H4 (cell line): ENCODE results near the gene CFAP107. TPM values are rescaled to one million over a fixed set of nuclear protein-coding genes. Genes with fewer than 3 reads are reported as not detected.
"Not testable (repeated sequence)": the region's sequence is repeated elsewhere in the genome, so short reads cannot be mapped to it uniquely, and the experiment has no call there.

Source experiments
- DNase-seq: peaks from one replicate; pipeline ENCODE4 v3.0.0-alpha.2; 2015; ENCODE audit warnings: low spot score
- total RNA-seq: library from RNA; depleted of rRNA; stranded (reverse); fragments of >200 nt; shearing (Covaris generic); gene quantifications from 2 replicates; pipeline ENCODE4 v1.2.3, GENCODE V29; 2014; rRNA removed

CFAP107 gene, protein sequence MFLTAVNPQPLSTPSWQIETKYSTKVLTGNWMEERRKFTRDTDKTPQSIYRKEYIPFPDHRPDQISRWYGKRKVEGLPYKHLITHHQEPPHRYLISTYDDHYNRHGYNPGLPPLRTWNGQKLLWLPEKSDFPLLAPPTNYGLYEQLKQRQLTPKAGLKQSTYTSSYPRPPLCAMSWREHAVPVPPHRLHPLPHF
- not detected in 2 replicates for total RNA-seq

DNA sequence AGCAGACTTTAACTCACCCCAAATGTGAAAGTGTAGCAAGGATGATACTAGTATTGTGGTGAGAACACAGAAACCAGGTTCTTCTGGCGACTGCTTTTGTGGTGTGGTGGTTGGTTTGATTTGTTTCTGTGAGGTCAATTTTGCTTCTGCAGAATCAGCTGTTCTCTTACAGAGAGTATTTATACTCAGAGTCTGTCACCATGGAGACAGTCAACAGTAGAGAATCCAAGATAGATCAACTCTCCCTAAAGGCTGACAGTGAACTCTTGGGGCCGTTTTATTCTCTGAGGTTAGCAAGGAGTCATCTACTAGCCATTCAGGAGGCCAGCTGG is at the start of gene CFAP107:
Gene CFAP107, plus strand, starts transcription at position 209 of the 332 bp plus-strand sequence. CDS start 231 bp downstream, outside the sequence.
- no peak for DNase-seq

DNA sequence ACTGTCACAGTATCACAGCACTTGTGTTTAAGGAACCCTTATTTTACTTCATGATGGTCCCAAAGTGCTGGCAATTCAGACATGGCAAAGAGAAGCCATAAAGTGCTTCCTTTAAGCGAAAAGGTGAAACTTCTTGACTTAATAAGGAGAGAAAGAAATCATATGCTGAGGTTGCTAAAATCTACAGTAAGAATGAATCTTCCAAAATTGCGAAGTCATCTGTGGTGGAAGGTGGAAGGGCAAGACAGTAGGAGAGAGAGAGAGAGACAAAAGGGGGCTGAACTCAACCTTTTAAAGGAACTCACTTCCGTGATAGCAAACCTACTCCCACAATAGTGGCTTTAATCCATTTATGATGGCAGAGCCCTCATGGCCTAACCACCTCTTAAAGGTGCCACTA is 49.3 kb upstream of the CFAP107 start:
- no peak for DNase-seq

DNA sequence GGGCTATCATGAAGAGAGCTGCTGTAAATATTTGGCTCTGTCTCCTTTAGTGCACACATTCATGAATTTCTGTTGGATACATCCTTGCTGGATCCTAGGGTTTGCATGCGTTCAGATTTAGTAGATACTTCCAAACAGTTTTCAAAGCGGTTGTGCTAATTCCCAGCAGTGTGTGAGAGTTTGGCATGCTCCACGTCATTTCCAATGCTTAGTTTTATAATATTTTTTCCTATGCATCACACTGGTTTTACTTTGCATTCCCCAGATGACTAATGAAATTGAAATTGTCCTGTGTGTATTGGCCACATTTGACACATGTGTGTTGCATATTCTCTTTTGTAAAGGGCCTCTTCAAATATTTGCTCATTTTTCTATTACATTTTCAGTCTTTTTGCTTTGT is 48.6 kb upstream of the CFAP107 start:
- DNase-seq, result no peak

DNA sequence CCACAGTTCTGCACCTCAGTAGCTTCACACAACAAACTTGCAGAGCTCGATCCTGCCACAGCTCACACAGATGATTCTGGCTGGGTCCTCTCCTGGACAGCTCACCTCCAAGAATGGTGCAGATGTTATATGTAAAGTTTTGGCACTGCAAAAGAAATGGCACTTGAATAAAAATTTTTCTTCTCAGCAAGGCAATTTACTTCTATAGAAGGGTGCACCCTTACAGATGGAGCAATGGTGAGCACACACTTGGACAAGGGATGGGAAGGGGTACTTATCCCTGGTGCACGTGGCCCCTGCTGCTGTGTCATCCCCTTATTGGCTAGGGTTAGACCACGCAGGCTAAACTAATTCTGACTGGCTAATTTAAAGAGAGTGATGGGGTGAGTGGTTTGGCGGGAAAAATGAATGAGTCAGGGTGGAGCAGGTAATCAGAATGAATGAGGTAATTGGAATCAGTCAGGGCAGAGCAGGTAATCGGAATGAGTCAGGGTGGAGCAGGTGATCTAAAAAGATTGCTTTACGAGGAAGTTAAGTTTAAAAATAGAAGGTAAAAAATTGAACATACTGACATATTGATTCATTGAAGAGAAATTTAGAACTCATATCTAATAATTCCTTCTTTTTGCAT is 42.1 kb upstream of the CFAP107 start:
- no peak for DNase-seq

DNA sequence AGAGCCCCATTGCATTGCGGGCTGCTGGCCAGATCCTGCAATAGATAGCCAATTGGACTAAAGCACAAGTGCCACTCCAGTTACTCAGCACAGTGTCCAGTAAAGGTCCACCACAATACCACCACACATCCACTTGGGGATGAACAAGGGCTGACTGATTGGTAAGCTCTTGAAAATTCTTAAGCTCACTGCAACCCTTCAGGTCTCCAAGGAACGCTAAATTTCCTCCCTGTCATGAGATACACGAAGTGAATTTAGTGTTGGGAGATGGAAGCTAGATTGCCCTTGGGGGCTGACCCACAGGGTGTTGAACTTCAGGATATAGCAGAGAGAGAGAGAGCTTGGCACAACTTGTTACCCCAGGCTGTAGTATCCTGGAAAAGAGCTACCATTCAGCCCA is 39.9 kb upstream of the CFAP107 start:
- DNase-seq, result no peak

DNA sequence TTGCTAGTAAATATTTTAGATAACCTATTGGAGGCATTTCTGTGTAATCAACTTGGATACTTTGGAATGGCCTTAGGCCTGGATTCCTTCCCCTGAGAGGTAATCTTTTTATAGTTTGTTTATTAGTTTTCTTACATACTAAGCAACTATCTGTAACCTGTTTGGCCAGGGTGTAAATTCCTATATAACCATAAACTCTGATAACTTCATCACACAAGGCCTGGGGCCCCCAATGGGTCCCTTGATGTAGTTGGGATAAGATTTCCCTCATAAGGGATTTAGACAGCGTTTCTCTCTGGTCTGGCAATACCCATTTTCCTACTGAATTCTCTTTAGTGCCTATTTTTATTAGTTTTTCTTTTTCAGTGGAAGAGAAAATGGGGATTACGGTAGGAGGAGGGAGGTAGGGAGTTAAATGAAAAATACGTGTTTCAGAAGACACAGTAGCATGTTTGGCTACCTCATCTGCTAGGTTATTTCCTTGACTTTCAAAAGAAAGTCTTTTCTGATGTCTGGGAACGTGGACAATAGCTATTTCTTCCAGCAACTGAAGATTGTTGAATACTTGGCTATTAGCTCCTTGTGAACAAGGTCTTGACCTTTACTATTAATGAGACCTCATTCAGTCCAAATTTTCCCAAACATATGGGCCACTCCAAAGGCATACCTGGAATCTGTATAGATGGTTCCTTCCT is 37.5 kb upstream of the CFAP107 start:
- no peak for DNase-seq

DNA sequence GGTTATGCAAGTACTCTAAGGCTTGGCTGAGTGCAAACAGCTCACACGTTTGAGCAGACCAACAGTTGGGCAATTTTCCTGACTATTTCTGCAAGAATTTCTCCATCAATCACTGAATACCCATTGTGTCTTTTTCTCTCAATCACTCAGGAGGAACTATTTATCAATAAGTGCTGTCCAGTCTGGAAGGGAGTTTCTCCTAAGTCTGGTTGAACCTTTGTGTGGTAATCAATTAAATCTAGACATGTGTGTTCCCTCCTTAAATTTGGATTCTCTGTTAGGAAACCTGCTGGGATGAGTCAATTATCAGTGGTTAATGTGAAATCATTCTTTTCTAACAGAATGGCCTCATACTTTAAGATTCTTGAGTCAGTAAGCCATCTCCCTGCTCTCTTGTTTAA is 36.9 kb upstream of the CFAP107 start:
- no peak for DNase-seq

DNA sequence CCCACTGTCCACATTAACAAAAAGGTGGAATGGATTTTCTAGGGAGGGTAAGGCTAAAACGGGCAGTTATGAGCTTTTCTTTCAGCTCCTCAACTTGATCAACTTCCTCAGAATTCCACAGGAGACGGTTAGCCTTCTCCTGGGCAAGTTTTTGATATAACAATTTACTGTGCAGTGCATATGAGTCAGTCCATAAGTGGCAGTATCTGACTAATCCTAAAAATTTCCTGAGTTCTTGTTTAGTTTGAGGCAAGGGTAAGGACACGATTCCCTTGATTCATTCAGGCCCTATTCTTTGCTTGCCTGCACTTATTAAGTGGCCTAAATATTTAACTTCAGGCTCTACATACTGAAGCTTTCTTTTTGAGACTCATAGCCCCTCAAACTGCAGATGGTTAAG is 36.3 kb upstream of the CFAP107 start:
- no peak for DNase-seq

DNA sequence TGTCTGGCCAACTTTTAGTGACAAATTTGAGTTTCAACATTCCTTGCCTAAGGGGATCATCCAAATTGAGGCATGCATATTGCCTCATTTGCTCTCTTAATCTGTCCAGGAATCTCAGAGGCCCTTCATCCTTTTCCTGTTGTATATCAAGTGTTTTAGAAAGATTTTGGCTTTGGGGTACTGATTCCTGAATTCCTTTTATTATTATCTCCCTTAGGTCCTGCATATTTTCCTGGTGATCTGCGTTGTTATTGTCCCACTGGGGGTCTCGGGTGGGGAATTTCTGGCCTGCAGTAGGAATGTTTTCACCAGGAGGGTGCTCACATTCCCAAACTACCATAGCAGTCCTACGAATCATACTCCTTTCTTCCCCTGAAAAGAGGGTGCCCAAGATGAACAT is 34.5 kb upstream of the CFAP107 start:
- no peak for DNase-seq

DNA sequence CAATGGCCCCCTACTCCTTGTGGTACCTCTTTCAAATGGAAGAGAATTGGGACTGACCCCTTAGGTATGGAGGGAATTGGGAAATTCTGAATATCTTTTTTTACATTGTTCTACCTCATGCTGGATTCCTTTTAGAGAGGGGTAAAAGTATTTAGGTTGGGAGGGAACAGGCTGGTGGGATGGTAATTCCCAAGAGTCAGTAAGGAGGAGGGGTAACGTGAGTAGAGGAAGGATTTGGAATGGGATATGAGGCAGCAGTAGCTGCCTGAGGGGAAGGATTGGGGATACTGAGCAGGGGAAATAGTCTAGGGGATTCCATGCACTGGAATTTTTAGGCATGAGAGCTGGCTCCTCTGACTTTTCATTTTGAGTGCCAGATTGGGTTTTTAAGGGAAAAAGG is 33.9 kb upstream of the CFAP107 start:
- no peak for DNase-seq

DNA sequence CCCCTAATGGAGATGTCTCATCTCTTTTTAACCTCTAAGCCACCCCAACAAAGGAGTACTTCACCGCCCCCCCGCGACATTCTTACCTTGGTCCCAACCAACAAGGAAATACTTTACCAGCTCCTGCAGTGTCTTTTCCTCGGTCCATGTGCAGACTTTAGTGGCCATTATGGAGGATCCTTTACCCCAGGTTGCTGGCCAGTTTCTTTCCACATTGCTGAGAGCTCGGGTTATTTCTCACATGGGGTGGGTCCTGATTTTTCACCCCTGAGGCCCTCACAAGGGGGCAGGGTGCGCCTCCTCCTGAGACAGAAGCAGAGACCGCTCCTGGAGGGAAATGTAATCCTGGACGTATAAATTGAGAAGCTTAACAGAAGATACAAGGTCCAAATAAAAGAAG is 33.1 kb upstream of the CFAP107 start:
- no peak for DNase-seq

DNA sequence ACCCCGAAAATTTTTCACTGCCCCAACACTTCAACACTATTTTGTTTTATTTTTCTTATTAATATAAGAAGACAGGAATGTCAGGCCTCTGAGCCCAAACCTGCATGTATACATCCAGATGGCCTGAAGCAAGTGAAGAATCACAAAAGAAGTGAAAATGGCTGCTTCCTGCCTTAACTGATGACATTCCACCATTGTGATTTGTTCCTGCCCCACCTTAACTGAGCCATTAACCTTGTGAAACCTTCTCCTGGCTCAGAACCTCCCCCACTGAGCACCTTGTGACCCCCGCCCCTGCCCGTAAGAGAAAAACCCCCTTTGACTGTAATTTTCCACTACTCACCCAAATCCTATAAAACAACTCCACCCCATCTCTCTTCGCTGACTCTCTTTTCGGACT is 32.3 kb upstream of the CFAP107 start:
- not testable (repeated sequence) for DNase-seq

DNA sequence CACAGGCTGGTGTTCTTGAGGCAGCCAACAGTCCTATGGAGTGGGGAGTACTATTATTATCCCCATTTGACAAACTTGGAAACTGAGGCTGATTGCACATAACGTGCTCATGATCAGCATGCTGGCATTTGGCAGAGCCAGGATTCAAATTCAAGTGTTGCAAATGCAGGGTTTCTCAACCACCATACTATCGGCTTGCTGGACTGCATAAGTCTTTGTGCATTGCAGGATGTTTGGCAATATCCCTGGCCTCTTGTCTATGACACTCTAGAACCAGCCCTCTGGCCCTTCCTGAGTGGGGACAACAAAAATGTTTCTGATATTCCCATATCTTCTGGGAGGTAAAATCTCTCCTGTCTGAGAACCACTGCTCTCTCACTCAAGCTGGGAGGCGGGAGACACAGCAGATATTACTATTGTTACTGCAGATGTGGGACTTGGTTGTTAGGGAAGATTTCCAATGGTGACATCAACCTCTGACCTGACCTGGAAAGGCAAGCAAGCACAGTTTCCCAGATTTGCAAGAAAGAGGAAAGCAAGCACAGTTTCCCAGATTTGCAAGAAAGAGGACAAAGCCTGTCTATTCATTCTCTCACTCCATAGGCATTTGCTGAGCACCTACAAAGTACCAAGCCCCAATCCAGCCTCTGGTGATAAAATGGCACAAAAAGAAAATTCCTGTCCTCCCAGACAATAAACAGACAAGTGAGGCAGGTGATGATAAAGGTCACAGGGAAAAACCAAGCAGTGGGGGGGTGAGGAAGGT is 31.1 kb upstream of the CFAP107 start:
- no peak for DNase-seq

DNA sequence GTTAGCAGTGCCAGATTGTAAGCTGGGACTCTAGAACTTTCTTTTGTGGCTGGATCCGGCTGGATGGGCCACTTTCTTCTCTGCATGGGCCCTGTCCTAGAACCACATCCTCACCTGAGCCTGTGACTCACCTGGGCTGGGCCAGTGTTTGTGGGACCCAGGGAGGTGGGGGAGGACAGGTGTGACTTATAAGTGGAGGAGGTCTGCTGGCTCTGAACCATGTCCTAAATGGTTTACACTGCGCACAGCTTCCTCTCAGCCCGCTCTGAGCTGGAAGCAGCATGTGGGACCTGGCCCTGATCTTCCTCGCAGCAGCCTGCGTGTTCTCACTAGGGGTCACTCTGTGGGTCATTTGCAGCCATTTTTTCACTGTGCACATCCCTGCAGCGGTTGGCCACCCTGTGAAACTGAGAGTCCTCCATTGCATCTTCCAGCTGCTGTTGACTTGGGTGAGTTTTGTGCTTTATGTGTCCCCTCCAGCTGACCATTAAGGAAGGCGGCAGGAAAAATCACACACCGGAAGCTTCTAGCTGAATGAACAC is 30.0 kb upstream of the CFAP107 start, which contains the start of gene AADACL3:
Gene AADACL3, plus strand, starts transcription at position 215 of the 542 bp plus-strand sequence. Its CDS starts 67 bp downstream, at position 282.
- DNase-seq, result no peak

DNA sequence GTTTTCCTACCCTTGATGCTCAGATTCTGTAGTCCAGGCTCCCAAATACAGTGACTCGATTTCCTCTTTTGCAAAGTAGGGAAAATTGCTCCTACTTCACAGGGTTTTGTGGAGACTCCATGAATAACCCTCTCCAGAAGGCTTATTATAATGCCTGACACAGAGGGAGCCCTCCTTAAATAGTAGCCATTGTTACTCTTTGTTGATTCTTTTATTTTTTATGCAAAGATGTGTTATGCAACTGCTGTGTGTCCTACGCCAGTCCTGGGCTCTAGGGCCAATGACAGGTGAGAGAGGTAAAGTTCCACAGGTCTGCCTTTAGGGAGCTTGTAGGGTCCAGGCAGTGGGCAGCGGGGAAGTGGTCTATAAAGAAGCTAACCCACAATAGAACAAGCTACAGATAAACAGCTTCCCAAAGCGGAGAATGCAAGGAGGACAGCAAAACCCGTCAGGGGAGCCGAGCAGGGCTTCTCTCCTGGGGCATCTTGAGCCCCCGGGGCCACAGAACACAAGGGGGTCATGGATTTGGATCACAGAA is 28.6 kb upstream of the CFAP107 start:
- DNase-seq, result no peak

DNA sequence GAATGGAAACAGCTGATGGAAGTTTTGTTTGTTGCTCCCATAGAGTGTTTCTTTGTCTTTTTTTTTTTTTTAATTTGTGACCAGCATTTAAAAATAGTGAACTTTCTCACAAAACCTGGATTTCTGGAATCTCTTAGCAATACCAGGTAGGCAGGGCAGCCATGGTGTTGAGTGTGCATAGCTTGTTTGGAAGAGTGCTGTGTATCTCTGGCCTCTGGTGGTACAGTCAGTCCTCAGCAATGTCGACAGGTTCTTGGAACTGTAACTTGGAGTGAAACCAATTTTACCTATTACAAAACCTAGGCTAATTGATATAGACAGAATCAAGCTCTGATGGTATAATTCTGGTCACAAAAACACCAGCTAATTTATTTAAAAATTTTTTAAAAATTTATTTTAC is 23.4 kb upstream of the CFAP107 start:
- no peak for DNase-seq

DNA sequence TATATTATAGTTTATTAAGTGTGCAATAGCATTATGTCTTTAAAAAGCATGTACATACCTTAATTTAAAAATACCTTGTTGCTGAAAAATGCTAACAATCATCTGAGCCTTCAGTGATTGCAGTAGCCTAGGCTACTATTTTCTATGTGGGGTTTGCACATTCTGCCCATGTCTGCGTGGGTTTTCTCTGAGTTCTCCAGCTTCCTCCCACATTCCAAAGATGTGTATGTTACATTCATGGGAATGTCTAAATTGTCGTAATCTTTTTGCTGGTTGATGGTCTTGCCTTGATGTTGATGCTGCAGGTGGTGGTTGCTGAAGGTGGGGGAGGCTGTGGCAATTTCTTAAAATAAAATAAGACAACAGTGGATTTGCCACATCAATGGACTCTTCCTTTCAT is 17.6 kb upstream of the CFAP107 start:
- no peak for DNase-seq

DNA sequence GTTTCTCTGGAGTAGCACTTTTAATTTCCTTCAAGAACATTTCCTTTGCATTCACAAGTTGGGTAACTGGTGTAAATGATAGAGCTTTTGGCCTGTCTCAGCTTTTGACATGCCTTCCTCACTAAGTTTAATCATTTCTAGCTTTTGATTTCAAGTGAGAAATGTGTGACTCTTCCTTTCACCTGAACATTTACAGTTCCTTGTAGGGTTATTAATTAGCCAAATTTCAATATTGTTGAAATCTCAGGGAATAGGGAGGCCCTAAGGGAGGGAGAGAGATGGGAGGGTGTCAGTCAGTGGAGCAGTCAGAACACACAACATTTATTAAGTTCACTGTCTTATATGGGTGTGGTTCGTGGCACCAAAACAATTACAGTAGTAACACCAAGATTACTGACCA is 15.8 kb upstream of the CFAP107 start:
- no peak for DNase-seq

DNA sequence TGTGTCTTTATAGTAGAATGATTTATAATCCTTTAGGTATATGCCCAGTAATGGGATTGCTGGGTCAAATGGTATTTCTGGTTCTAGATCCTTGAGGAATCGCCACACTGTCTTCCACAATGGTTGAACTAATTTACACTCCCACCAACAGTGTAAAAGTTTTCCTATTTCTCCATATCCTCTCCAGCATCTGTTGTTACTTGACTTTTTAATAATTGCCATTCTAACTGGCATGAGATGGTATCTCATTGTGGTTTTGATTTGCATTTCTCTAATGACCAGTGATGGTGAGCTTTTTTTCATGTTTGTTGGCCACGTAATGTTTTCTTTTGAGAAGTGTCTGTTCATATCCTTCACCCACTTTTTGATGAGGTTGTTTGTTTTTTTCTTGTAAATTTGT is 14.9 kb upstream of the CFAP107 start:
- not testable (repeated sequence) for DNase-seq

DNA sequence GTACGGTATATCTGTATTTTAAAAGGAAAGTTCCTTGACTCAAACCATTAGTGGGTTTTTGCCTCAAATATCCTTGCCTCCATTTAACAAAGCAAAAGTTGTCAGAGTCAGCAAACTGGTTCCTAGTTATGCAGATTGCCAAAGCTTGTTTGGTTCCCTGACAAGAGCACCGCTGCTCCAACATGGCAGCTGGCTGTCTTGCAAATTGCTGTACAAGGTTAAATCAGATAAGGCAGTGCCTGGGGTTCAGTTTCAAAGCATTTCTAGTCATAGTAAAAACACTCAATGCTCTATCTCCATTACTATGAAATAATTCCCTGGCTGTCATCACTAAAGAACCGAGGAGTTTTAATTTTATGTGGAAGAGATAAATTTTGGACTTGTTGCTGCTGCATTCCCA is 11.3 kb upstream of the CFAP107 start:
- no peak for DNase-seq

DNA sequence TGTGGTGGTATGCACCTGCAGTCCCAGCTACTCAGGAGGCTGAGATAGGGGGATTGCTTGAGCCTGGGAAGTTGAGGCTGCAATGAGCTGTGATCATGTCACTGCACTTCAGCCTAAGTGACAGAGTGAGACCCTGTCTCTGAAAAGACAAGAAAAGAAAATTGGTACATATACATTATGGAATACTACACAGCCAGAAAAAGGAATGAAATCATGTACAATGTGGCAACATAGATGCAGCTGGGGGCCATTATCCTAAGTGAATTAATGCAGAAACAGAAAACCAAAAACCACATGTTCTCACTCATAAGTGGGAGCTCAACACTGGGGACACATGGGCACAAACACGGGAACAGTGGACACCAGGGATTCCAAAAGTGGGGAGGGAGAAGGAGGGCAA is 7.1 kb upstream of the CFAP107 start:
- no peak for DNase-seq

DNA sequence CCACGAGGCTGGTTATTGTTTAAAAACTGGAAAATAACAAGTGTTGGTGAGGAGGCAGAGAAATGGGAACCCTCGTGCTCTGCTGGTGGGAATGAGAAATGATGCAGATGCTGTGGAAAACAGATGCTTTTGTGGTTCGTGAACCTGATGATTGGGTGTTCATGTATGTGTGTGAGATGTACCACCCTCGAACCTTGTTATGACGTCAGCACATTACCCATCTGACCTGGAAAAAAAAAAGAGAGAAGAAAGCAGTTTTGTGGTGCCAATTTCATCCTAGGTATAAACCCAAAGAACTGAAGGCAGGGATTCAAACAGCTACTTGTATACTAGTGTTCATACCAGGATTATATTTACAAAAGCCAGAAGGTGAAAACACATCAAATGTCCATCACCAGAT is 6.4 kb upstream of the CFAP107 start:
- no peak for DNase-seq
